Measurements from ENCODE around the gene MUL1.

- TF ChIP-seq CTCF (IDR thresholded peaks at IDR 0.05) (no peak), POLR2A (IDR thresholded peaks at IDR 0.05) (no peak)
Observed at GRCh38 chr1:20449735-20450311, 58.1 kb downstream of the MUL1 start.
